Spinal cord (tissue), 10 donors: ENCODE results near the gene NNMT. TPM values are rescaled to one million over a fixed set of nuclear protein-coding genes. Genes with fewer than 3 reads are reported as not detected.

Source experiments
- DNase-seq, 6 donors: peaks; one replicate each; pipeline versions ENCODE4 v3.0.0 to v3.0.0-alpha.2; 2013 to 2015; ENCODE audit warnings: low spot score in 6 of 6, low read depth in 4 of 6
- H3K27ac ChIP-seq: one replicate; pipeline ENCODE4 v1.5.1; 2013; ENCODE audit warnings: low read depth, low read length, control low read depth
- H3K27me3 ChIP-seq: one replicate; pipeline ENCODE4 v1.6.1; 2013; ENCODE audit warnings: low read length; ENCODE audit not compliant: control insufficient read depth, insufficient read depth
- H3K36me3 ChIP-seq: one replicate; pipeline ENCODE4 v1.6.1; 2013; ENCODE audit warnings: low read length; ENCODE audit not compliant: control insufficient read depth, insufficient read depth
- H3K4me1 ChIP-seq: one replicate; pipeline ENCODE4 v1.6.1; 2013; ENCODE audit warnings: low read length; ENCODE audit not compliant: control insufficient read depth, insufficient read depth
- H3K4me3 ChIP-seq: one replicate; pipeline ENCODE4 v1.5.1; 2013; ENCODE audit warnings: low read depth, low read length, control low read depth
- H3K9me3 ChIP-seq: one replicate; pipeline ENCODE4 v1.6.1; 2013; ENCODE audit warnings: low read length; ENCODE audit not compliant: control insufficient read depth, insufficient read depth
- WGBS: methylation state at CpG from one replicate; pipeline ENCODE4 v1.1.5; 2013; ENCODE audit warnings: missing lambda C conversion rate; ENCODE audit not compliant: insufficient coverage; 5-methylcytosine and 5-hydroxymethylcytosine counted together
- polyA plus RNA-seq, 2 donors: library from polyadenylated mRNA; unstranded; fragments of 120-200 nt; gene quantifications; one replicate each; pipeline ENCODE4 v1.2.1, GENCODE V29; 2013; ENCODE audit not compliant: insufficient read length in 2 of 2
- total RNA-seq, 2 donors: library from RNA; depleted of rRNA in 1 of 2; stranded (reverse); fragments of 120-200 nt in 1 of 2; fragments of >200 nt in 1 of 2; gene quantifications; one replicate each; pipeline versions ENCODE4 v1.2.3 to v1.2.4, GENCODE V29; 2013 to 2014
- donor health status: healthy.

Gene NNMT
- total and polyA plus RNA-seq, 4 donors: 0.47 to 3.4 (median 1.7) TPM

DNA sequence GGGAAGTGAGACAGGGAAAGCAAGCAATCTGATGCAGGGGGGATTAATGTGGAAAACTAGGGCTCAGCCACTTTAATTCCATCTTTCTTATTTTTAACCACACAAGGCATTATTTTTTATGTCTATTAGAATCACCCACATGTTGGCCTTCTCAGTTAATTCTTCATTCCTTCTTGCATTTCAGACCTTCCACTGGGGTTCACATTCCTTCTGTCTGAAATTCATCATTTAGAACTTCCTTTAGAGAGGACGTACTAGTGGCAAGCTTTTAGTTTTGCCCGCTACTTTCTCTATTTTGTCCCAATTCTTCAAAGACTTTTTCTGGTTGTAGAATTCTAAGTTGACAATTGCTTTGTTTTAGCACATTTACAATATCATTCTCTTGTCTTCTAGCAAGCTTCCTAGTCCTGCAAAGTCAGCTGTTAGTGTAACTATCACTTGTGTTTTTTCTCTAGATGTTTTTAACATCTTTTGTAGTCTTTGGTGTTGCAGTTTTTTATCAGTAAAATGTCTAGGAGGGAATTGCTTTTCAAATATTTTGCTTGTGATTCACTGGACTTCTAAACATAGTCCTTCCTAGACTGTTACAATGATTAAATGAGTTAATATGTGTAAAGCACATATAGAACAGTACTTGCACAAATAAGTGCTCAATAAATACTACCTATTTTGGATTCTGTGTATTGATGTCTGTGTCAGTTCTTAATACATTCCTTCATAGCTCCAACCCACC is 5.5 kb upstream of the NNMT start:
- Histone ChIP-seq H3K27me3 (no peaks in the 10 kb centered on the region), H3K27ac (no peak overlapping the region), H3K36me3 (no peaks in the 10 kb centered on the region), H3K9me3 (no peaks in the 10 kb centered on the region), H3K4me3 (no peak overlapping the region), H3K4me1 (peaks cover 2% of the 10 kb centered on the region)
- no peak for DNase-seq
- no CpG with 5 or more reads among the region's 2 CpGs for WGBS

- Histone ChIP-seq H3K27ac (no peak overlapping the region), H3K9me3 (no peaks in the 10 kb centered on the region), H3K36me3 (no peaks in the 10 kb centered on the region), H3K4me1 (peaks cover 3% of the 10 kb centered on the region), H3K27me3 (no peaks in the 10 kb centered on the region), H3K4me3 (no peak overlapping the region)
- no peak for DNase-seq
- WGBS: 83% methylated on average over 5 of the region's 5 CpGs
Measured at GRCh38 chr11:114291381-114291780, 4.8 kb upstream of the NNMT start.

DNA sequence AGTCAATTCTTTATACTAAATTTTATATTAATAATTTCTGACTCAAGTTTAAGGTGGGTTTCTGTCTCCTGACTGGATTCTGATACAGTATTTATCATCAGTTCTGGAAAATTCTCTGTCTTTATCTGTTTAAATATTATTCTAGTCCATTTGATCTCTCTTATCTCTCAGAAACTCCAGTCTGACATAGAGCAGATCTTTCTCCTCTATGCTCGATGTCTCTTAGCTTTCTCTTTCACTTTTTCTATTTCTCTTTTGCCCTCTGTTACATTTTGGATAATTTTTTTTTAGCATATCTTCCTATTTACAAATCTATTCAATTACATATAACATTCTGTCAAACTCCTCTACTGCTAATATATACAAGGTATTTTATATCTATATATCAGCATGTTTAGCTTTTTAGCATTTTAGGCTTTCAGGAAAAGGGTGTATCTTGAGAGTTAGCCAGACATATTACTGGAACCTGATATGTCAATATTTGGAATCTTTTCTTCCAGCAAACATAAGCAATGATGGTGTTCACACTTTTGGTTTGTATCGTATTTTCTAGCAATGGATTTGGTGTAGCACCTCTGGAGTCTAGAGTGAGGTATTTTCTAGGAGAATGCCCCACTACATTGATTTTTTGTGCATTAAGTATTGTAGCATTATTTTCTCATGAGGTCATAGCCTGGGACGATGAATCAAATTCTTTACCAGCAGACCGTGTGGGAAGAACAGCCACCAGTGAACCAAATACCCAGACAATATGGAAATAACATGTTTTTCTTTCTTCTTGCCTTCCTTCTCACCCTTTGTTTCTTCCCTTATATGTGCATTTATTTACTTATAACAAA is 4.1 kb upstream of the NNMT start:
- Histone ChIP-seq H3K27me3 (no peaks in the 10 kb centered on the region), H3K4me3 (no peak overlapping the region), H3K36me3 (no peaks in the 10 kb centered on the region), H3K9me3 (no peaks in the 10 kb centered on the region), H3K4me1 (peaks cover 3% of the 10 kb centered on the region), H3K27ac (no peak overlapping the region)
- no peak for DNase-seq
- no CpG with 5 or more reads among the region's 4 CpGs for WGBS

GRCh38 chr11:114293201-114293711 is 2.9 kb upstream of the NNMT start:
- no CpG with 5 or more reads among the region's 1 CpG for WGBS

GRCh38 chr11:114296605-114297372 is 590 bp downstream of the NNMT start:
- Histone ChIP-seq H3K27ac (no peak overlapping the region), H3K4me1 (peaks cover 3% of the 10 kb centered on the region), H3K9me3 (peaks cover 5% of the 10 kb centered on the region), H3K27me3 (no peaks in the 10 kb centered on the region), H3K36me3 (no peaks in the 10 kb centered on the region), H3K4me3 (no peak overlapping the region)
- no CpG with 5 or more reads among the region's 7 CpGs for WGBS
- no peak for DNase-seq

More at GRCh38 chr11:114293201-114293711, 2.9 kb upstream of the NNMT start:
- no peaks in the 10 kb centered on the region for H3K9me3 ChIP-seq
- no peaks in the 10 kb centered on the region for H3K36me3 ChIP-seq
- H3K4me3 ChIP-seq: no peak overlapping the region
- no peaks in the 10 kb centered on the region for H3K27me3 ChIP-seq
- no peak overlapping the region for H3K27ac ChIP-seq
- no peak for DNase-seq
- peaks cover 3% of the 10 kb centered on the region for H3K4me1 ChIP-seq

DNA sequence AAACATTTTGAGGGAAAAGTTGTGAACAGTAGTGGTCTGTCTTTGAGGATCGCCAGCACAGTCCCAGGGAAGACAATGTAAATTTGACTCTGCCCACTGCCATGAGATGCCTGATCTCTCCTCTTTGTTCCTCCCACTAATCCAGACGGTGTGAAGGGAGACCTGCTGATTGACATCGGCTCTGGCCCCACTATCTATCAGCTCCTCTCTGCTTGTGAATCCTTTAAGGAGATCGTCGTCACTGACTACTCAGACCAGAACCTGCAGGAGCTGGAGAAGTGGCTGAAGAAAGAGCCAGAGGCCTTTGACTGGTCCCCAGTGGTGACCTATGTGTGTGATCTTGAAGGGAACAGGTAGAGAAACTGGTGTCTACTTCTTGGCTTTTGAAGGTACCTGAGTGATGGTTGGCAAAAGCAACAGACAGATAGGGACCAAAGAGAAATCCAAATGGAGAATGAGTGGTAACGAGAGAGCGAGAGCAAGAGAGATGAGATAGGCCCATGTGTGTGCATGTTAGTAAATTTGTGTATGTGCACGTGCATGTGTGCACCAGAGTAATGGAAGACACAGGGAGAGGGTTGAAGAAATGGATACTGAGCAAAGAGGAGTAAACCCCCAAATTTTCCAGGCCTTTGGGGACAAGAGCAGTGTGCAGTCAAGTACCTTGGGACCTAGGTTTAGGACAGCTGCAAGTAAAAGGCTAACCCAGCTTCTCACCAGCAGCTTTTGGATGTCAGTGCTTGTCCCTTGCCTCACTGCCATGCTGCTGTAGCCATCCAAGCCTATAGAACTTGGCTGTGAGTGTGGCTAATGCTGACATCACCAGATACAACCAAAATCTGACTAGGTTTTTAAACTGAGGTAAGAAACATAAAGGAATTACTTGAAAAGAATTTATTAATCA is 1.9 kb downstream of the NNMT start:
- H3K27ac ChIP-seq: no peak overlapping the region
- no peak overlapping the region for H3K4me3 ChIP-seq
- WGBS: 83% methylated on average over 7 of the region's 8 CpGs

GRCh38 chr11:114298710-114299109 is 2.5 kb downstream of the NNMT start:
- Histone ChIP-seq H3K27me3 (no peaks in the 10 kb centered on the region), H3K9me3 (peaks cover 9% of the 10 kb centered on the region), H3K4me3 (no peak overlapping the region), H3K27ac (no peak overlapping the region), H3K36me3 (no peaks in the 10 kb centered on the region), H3K4me1 (peaks cover 3% of the 10 kb centered on the region)
- WGBS: 82% methylated on average over 2 of the region's 2 CpGs
- no peak for DNase-seq

More for the DNA sequence above, 1.9 kb downstream of the NNMT start:
- Histone ChIP-seq H3K9me3 (peaks cover 9% of the 10 kb centered on the region), H3K27me3 (no peaks in the 10 kb centered on the region), H3K4me1 (peaks cover 3% of the 10 kb centered on the region), H3K36me3 (no peaks in the 10 kb centered on the region)
- DNase-seq: no peak

- H3K4me1 ChIP-seq: no peaks in the 10 kb centered on the region
- H3K4me3 ChIP-seq: no peak overlapping the region
- no CpG with 5 or more reads among the region's 4 CpGs for WGBS
- no peaks in the 10 kb centered on the region for H3K27me3 ChIP-seq
- H3K9me3 ChIP-seq: peaks cover 9% of the 10 kb centered on the region
- no peak overlapping the region for H3K27ac ChIP-seq
- no peak for DNase-seq
- no peaks in the 10 kb centered on the region for H3K36me3 ChIP-seq
Measured at GRCh38 chr11:114301088-114301487, 4.9 kb downstream of the NNMT start.

DNA sequence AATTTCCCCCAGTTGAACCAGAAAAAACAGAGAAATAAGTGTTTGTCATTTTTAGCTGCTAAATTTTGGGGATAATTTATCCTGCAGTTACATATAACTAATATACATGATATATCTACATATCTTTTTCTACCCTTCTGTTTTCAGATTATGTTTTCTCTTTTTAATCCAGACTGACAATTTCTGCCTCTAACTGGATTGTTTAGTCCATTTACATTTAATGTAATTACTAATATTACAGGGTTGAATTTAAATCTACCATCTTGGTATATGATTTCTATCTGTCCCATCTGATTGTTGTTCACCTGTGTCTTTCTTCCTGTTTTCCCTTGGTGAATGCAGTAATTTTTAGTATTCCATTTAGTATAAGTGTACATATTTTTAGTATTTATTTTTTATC is 5.7 kb downstream of the NNMT start:
- no peak overlapping the region for H3K4me3 ChIP-seq
- H3K4me1 ChIP-seq: no peaks in the 10 kb centered on the region
- no peak overlapping the region for H3K27ac ChIP-seq
- H3K27me3 ChIP-seq: no peaks in the 10 kb centered on the region
- DNase-seq: no peak
- H3K36me3 ChIP-seq: no peaks in the 10 kb centered on the region
- peaks cover 9% of the 10 kb centered on the region for H3K9me3 ChIP-seq
